Activated naive CD4-positive, alpha-beta T cell treated with anti-CD3 and anti-CD28 coated beads, Interleukin-2, amount 50 U/mL, for 72 hours (primary cell): ENCODE data around the gene CLDN24. TPM values are rescaled to one million over a fixed set of nuclear protein-coding genes. Genes with fewer than 3 reads are reported as not detected.

ENCODE experiments used
- ATAC-seq, 2 donors: fragments of 150-1000 bp; cut with Tn5 transposase; 2 replicates each; pipeline ENCODE4 v1.10.0; 2021; ENCODE audit warnings: mild to moderate bottlenecking in 2 of 2, moderate library complexity in 2 of 2
- DNase-seq, 2 donors: peaks; one replicate each; pipeline ENCODE4 v3.0.0; 2021 to 2022; ENCODE audit warnings: low spot score in 2 of 2
- H3K27ac Mint-ChIP-seq, 2 donors: one replicate each; pipeline ENCODE4 v1.8.0; 2022; ENCODE audit warnings: mild to moderate bottlenecking in 2 of 2, mixed read lengths in 2 of 2
- H3K36me3 Mint-ChIP-seq, 2 donors: one replicate each; pipeline ENCODE4 v1.8.0; 2022; ENCODE audit warnings: mixed read lengths in 2 of 2
- H3K9me3 Mint-ChIP-seq, 2 donors: one replicate each; pipeline ENCODE4 v1.8.0; 2022; ENCODE audit warnings: mixed read lengths in 2 of 2
- total RNA-seq, 2 donors: library from RNA; stranded (reverse); gene quantifications; one replicate each; pipeline ENCODE4 v1.2.3, GENCODE V29; 2022

CLDN24 gene
- total RNA-seq, 2 donors from 2014 or later, result not detected

DNA sequence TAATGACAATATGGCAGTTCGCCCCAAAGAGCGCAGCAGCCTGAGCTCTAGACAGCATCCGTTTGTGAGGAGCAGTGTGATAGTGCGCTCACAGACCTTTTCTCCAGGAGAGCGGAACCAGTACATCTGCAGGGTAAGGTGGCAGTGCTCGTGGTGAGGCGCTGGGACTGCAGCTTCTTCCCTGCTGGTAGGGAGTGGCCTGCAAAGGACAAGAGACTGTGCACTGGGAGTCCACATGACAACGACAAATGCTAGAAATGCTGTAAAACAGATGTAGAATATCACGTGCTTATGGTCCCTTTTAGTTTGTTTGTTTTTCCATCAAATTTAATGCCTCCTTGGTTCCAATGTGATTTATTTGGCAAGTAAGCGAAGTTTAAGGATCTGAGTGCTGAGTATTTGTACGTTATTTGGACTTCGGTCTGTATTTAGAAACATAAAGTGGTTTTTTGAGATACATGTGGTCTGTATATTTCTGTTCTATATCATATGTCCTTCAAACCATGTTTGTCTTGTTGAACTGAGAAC, 37.9 kb downstream of the CLDN24 start:
- Mint-ChIP-seq H3K36me3 (no peaks in the 10 kb centered on the region), H3K27ac (no peak overlapping the region), H3K9me3 (no peaks in the 10 kb centered on the region)
- ATAC-seq, result no peak
- no peak for DNase-seq

DNA sequence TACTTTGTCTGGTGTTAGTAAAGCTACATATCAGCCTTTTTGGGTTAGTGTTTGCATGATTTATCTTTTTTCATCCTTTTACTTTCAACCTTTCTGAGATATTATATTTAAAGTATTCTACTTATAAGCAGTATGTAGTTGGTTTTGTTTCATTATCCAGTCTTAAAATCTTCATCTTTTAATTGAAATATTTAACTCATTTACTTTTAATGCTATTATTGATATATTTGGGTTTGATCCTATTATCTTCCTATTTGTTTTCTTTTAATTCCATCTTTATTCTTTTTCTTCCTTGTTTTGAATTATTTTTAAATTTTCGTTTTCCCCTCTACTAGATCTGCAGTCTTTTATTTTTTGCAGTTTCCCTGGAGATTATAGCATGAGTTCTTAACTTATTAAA, 46.1 kb downstream of the CLDN24 start:
- no peak for ATAC-seq
- no peak for DNase-seq
- H3K9me3 Mint-ChIP-seq, result peaks cover 5 to 12% of the 10 kb centered on the region in 2 donors

DNA sequence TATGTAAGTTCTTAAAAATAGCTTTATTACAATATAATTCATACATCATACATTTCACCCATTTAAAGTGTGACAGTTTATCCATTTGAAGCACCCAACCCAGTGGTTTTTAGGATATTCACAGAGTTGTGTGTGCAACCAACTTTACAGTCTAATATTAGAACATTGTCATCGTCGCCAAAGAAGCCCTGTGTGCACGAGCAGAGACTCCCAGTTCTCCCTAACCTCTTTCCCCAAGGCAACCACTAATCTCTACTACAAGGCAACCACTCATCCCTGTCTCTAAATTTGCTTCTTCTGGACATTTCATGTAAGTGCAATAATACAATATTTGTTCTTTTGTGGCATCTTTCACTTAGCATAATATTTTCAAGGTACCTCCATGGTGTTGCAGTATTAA, 49.8 kb downstream of the CLDN24 start:
- Mint-ChIP-seq H3K27ac (no peak overlapping the region), H3K36me3 (peaks cover 12 to 13% of the 10 kb centered on the region in 2 donors), H3K9me3 (peaks cover 5 to 12% of the 10 kb centered on the region in 2 donors)
- DNase-seq, result no peak
- ATAC-seq, result no peak

More for the DNA sequence above, 46.1 kb downstream of the CLDN24 start:
- peaks cover 12 to 13% of the 10 kb centered on the region in 2 donors for H3K36me3 Mint-ChIP-seq
- no peak overlapping the region for H3K27ac Mint-ChIP-seq

Other genes with a start within 250 kb of the CLDN24 start
- gene WWC2, start 223.2 kb downstream of the CLDN24 start, total RNA-seq, result 1 to 10 TPM; 3.1 to 3.8 TPM
- gene CLDN22, start 2.1 kb downstream of the CLDN24 start, total RNA-seq, result not detected
- 10 to 100 TPM; 22.1 to 34.1 TPM for gene CDKN2AIP, start 122.2 kb upstream of the CLDN24 start, total RNA-seq
- 10 to 100 TPM; 18.8 to 21.3 TPM for gene ING2, start 182.6 kb upstream of the CLDN24 start, total RNA-seq